Occipital lobe (tissue), 2 donors: ENCODE results near the gene SLC35D2. TPM values are rescaled to one million over a fixed set of nuclear protein-coding genes. Genes with fewer than 3 reads are reported as not detected.

Experiments used
- DNase-seq: peaks from one replicate; lab custom pipeline; 2025; lab: John Stamatoyannopoulos, UW
- total RNA-seq: library from RNA; depleted of rRNA; stranded (reverse); fragments of >200 nt; gene quantifications from one replicate; pipeline ENCODE4 v1.2.3, GENCODE V29; 2014

SLC35D2 gene
- total RNA-seq, result 2.2 TPM

DNA sequence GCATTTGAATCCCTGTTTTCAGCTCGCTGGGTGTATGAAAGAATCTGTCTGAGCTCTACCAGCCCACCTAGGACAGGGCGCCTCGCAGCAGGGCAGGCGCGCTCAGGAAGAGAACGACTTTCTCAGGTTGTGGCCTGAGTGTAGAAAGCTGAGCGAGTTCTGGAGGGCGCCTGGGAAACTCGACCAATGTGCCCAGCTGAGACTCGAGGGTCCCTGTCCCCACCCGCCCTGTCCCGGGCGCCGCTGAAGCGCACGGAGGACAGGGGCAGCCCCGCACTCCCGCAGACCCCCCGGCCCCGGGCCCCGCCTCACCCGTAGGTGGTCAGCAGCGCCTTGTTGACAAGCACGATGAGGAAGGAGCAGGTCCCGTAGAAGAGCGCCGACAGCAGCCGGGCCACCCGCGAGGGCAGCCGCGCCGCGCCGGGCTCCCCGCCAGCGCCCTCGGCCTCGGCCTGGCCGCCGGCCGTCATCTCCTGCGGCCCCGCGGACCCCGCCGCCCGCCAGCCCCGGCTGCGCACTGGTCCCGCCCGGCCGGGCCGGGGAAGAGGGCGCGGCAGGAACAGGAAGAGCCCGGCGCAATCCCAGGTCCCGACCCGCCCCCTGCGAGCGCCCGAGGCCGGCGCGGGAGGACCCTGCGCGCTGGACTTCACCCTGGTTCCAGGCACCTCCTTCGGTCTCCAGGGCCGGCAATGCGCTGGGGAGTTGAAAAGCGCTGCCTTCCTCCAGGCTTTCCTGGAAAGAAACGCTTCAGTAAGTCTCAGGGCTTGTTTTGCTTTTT is at the start of gene SLC35D2:
Gene SLC35D2 (minus strand): TSS at position 547 of the 778 bp plus-strand sequence. CDS start 77 bp downstream, at position 470.
- peak; percentile 40 for DNase-seq

DNA sequence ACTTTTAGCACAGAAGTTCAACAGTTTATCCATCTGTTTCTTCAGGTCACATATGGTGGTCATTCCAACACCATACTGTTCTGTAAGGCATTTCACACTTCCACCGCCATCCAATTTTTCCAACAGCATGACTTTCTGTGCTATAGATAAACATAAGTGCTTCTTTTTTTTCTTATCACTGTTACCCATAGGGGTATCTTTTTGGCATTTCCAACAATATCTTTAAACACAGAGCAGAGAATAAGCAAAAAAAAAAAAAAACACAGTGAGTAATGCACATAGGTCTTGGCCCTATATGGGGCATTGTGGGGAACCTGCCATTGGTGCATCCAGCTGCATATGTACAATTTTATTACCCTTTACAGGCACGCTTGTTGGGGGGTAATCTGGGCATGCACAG is 46.9 kb upstream of the SLC35D2 start:
- DNase-seq, result no peak

DNA sequence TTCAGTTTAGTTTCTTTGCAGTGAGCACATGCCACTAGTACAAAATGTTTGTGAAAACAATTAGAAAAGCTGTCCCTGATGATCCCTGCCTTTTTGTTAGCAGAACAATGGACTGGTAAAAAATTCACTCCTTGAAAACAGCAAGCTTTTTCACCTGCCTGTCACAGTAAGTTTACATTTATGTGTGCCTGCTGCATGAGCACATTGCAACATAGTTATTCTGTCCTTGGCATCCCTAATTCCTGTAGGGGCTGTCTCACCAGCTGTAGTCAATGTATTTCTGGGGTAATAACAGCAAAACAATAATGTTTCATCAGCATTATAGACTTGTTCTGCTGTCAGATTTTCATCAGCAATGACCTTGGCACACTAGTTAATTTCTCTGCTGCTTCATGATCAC is 46.2 kb upstream of the SLC35D2 start:
- no peak for DNase-seq

DNA sequence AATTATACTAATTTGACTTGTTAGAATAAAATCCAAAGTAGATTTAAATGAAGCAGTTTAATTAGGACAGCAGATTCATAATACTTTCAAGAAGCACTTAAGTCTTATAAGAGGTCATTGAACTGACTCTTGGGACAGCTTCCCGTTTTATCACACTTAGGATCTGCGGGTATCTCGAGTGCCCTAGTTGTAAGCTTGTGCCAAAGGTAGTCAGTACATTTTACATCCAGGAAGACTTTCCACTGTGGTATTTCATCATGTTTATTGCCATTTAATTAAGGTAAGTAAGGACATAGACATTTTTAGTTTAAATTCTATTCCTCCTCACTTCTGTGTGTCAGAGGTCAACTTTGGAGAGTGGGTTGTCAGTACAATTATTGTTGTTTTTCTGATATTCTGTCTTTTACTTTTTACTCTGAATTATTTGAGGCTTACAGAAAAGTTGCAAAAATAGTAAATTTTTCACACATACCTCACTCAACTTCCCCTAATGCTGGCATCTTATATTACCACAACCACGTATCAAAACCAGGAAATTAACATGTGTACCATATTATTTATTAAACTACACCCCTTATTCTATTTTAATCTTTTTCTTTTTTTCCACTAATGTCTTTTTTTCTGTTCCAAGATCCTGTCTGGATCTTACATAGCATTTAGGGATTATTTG is 42.1 kb upstream of the SLC35D2 start:
- DNase-seq, result no peak

DNA sequence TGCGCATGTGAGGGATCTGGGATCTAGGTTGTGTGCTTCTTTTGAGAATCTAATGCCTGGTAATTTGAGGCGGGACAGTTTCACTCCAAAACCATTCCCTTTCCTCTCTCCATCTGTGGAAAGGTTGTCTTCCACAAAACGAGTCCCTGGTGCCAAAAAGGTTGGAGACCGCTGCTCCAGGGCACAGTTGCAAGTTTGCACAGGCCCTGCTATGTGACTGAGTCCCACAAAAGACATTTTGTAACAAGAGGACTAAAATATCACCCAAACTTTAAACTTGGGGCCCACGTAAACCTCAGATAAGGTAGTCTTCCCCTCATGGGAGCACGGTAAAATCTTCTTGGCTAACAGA is 40.5 kb upstream of the SLC35D2 start:
- DNase-seq, result no peak

DNA sequence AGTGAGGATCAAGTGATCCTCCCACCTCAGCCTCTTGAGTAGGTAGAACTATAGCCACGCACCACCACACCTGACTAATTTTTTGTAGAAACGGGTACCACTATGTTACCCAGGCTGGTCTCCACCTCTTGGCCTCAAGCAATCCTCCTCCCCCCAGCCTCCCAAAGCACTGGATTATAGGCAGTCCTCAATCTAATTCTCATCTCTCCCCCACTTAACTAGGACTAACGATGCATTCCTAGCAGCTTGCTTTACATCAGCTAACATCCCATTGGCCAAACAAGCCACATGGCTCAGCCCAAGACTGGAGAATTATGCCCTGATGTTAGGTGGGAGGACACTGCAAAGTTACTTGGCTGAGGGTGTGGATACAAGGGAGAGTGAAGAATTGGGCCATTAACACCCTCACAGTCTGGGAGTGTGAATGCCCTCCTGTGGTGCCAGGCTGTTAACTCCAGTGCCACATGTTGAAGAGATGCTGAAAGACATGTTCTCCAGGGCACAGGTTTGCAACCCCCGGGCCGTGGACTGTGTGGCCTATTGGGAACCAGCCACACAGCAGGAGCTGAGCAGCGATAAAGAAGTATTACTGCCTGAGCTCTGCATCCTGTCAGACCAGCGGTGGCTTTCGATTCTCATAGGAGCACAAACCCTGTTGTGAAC is 39.9 kb upstream of the SLC35D2 start:
- no peak for DNase-seq

DNA sequence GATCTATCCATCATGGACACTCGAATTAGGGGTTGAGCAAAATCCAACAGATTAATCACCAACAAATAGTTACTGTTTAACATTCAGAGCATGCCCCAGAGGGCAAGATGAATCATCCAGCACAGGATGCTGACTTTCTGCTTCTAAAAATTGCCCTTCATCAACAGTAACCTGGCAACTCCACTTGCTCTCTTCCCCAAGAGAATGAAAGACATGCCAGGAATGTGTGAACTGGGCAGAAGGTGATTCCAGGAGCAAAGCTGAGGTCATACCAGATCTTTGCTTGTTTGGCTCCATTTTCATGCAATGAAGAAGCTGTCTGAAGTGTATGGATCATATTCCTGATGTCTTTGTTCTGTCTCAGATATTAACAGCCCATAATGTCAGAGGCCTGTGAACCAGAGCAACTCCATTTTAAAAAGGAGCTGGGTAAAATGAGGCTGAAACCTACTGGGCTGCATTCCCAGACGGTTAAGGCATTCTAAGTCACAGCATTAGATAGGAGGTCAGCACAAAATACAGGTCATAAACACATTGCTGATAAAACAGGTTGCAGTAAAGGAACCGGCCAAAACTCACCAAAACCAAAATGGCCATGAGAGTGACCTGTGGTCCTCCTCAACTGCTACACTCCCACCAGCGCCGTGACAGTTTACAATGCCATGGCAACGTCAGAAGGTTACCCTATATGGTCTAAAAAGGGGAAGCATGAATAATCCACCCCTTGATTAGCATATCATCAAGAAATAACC is 37.1 kb upstream of the SLC35D2 start:
- DNase-seq, result peak; percentile 18

DNA sequence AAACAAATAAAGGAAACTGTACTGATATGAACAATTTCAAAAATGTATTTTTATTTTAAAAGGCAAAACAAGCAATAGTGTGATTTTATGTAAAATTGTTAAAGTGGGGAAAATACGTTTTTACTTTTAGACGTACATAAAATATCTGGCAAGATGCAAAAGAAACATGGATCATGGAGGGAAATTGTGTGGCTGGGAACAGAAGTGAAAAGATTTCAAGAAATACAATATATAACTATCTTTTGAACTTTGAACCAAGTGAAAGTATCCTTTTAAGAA is 36.1 kb upstream of the SLC35D2 start:
- DNase-seq, result no peak

DNA sequence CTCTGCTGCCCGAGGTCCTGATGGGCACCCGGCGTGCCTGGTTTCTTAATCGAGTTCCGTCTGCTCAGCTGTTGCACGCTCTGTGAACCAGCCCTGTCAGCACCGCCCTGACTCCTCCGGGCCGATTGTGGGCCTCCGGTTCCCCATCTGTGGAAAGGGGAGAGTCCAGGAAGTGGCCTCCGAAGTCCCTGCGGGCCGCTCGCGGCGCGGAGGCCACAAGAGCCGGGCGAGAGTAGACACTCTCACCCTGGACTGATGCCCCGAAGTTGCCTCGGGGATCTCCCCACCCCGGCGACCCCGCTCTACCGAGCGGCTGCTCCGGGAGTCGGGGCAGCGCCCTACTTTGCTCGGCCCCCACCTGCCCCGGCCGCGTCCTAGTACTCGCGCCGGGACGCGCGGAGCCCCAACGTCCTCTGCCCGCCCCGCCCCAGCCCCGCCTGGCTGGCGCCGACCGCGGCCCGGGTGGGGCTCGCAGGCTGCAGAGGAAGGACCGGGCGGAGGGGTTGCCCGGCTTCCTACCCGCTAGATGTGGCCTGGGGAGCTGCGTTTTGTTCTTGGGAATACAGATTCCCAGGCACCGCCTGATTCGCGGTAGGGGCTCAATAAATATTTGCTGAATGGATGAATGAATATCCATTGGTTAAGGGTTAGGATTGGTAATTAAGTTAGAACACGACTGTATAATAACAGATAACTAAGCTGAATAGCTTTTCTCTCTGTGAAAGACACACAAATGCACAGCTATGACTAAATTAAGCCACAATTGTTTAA is 35.6 kb upstream of the SLC35D2 start:
- peak; percentile 63 for DNase-seq

DNA sequence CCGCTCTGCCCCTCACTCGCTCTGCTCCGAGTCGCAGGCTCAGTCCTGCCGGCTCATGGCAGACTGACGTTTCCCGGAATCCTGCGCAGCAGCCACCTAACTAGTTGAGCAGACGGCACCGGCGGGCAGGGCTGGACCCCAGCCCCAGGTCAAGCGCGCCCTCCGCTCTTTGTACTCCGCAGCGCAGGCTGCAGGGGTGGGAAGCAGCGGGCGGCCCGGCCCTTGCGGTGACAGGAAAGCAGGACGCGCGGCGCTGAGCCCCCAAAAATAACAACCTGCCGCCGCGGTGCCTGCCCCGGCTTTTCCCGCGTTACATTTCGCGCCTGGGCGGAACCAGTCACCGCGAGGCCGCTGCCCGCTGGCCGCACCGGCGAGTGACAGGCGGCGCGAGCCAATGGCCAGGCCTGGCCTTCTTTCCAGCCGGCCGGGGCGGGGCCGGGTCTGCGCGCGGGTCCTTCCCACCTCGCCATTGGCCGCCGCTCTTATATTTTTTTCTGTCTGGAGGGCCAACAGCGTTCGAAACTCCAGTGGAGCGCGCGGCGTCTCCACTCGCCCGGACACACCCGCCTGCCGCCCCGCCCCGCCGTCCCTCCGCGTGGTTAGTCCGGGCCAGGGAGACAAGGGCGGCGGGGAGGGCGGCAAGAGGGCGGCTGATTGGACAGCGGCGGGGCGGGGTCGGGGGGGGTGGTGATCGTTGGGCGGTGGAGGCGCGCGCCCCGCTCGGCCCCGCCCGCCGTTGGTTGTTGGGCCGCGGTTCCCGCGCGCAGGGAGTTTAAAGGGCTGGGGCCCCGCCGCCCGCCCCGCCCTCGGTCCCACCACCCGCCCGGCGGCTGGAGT is 34.8 kb upstream of the SLC35D2 start, which contains the start of gene ZNF367:
Gene ZNF367 (minus strand): TSS at position 288 of the 837 bp plus-strand sequence. CDS start 338 bp downstream, outside the sequence.
- DNase-seq, result peak; percentile 95

DNA sequence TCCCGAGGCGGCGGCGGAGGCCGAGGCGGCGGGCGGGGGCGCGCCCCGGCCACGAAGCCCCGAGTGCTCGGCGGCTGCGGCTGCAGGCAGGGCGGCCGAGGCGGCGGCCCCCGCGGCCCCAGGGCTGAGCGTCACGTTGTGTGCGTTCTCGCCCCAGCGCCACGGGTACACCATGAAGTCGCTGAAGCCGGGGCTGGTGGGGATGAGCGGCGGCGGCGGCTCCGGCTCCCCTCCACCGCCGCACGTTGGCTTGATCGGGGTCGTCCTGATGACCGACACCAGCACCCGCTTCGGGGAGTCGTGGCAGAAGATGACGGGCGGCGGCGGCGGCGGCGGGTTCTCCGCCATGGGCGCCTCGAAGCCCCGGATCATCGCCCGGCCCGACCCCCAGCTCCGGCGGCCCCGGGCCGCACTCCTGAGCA is 34.2 kb upstream of the SLC35D2 start:
- no peak for DNase-seq

DNA sequence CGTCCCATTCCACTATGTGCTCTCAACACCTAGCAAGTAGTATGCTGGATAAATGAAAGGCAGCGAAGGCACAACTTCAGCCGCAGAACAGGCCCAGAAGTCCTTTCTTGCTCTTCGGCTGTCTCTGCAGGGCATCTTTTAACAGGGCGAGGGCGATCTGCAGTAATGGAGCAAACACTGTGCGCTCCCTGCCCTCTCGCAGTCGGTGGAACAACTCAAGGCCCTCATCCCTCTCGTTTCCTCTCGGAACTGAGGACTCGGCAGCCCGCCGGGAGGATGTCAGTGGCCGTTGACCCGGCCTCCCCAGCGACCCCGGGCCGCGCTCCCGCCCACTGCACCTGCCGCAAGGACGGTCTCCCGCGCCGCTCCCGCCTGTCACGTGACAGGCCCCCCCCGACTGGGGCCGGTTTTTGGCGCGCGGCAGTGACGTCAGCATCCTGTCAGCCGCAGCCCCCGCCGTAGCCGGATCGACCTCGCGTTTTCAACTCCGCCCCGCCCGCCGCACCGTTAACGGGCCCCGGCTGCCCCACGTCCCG is 33.6 kb upstream of the SLC35D2 start:
- peak; percentile 80 for DNase-seq

DNA sequence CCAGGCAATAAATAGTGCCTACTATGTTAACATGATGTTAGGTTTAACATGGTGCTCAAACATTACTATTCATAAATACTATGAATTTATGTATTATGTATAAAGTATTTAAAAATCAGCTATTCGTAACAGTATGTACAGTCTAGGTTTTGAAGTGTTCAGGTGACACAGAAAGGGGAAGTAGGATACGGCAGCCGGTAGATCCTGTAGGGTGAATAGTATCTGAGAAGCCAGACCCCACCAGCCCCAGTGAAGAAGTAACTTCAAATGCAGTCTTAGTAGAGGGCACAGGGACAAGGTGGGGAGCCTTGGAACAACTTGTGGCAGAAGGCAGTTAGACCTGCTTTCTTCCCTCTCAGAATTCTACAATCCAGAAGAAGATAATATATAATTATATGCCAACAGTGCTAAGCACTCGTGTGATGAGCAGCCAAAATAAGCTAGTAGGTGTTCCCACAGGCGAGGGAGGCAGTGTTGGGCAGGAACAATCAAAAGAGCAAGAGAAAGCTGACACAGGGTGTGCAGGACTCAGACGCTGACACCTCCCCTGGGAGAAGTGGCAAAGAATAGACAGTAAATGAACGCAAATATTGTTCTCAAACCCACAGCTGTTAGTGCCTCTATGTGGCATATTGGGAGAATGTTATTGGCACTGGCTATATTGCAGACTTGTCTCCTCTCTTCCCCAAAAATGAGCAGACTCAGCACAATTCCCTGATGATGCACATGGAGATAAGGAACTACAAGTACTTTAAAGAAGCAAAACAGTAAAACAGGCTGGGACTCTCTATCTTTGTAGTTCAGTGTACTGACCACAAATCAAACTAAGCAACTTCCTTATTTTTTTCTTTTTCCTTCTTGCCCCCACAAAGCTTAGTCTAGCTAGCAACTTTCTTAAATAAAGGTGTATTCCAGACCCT is 30.1 kb upstream of the SLC35D2 start:
- no peak for DNase-seq

DNA sequence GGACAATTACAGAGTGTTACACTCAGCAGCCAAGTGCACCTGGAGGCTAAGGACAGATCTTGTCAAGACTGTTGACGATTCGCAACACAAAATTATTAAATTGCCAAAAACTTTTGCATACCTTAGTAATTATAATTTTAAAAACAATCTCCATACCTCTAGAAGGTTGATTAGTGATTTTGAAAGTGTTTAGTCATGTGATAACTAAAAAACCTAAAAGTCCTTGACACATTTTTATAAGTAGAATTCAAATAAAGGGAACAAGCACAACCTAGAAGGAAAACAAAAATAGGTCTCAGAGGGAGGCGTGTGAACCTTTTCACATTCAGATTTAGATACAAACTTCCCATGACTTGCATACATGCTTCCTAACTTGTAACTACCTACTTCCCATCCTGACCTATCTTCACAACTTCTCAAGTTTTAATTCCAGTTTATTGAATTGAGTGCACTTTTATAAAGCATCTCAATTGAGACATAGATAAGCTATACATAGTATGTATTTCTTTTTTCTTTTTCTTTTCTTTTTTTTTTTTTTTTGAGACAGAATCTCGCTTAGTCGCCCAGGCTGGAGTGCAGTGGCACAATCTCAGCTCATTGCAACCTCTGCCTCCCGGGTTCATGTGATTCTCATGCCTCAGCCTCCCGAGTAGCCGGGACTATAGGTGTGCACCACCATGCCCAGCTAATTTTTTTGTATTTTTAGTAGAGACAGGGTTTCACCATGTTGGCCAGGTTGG is 28.8 kb upstream of the SLC35D2 start:
- no peak for DNase-seq

DNA sequence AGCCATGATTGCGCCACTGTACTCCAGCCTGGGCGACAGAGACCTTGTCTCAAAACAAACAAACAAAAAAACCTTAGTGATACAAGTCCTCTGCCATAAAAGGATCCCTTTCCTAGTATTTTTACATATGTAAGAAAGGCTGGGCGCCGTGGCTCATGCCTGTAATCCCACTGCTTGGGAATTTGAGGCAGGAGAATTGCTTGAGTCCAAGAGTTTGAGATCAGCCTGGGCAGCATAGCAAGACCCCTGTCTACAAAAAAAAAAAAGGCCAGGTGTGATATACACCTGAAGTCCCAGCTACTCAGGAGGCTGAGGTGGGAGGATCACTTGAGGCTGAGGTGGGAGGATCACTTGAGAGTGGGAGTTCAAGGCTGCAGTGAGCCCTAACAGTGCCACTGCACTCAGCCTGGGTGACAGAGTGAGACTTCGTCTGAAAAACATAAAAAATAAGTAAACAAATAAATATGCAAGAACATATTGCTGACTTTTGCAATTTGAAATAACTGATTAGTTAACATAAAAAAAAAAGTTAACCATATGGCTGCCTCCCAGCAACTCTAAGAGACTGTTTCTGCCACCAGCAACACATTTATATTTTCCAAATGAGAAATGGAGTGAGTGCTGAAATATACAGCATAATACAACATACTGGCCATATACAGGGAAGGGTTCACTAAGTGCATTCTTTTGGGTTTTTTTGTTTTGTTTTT is 27.8 kb upstream of the SLC35D2 start:
- no peak for DNase-seq

DNA sequence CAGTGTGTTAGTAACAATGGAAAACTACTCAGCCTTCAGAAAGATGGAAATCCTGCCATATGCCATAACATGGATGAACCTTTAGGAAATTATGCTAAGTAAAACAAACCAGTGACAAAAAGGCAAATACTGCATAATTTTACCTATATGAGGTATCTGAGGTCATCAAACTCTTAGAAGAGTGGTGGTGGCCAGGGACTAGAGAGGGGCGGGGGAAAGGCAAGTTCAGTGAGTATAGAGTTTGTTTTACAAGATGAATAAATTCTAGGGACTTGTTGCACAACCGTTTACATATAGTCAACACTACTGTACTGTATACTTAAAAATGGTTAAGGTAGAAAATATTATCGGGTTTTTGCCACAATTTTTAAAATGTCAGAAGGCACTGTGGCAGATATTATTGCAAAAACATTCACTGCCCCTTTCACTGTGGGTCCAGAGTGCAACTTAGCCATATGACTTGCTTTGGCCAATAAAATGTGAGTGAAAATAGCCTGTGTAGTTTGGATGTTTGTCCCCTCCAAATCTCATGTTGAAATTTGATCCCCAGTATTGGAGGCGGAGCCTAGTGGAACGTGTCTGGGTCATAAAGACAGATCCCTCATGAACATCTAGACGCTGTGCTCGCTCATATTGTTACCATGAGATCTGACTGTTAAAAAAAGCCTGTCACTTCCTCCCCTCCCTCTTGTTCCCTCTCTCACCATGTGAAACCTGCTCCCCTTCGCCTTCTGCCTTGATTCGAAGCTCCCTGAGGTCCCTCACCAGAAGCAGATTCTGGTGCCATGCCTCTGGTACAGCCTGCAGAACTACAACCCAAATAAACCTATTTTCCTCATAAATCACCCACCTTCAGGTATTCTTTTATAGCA is 25.1 kb upstream of the SLC35D2 start:
- DNase-seq, result no peak
